HG02759 (cell line): ENCODE measurements around the gene OR4S1.
"Not testable (repeated sequence)": the region's sequence is repeated elsewhere in the genome, so short reads cannot be mapped to it uniquely, and the experiment has no call there.

ENCODE experiments used
- ATAC-seq: cut with Tn5 transposase; IDR thresholded peaks from one replicate; pipeline ENCODE4 v1.9.1; 2021; ENCODE audit warnings: mild to moderate bottlenecking, moderate library complexity; ENCODE audit not compliant: unreplicated experiment

Gene OR4S1

GRCh38 chr11:48305923-48306322, at the start of gene OR4S1:
Gene OR4S1, plus strand, starts transcription at chr11:48306223. Its CDS starts 0 bp downstream, at chr11:48306223.
- ATAC-seq: no peak

GRCh38 chr11:48261600-48261999, 44.4 kb upstream of the OR4S1 start:
- no peak for ATAC-seq

GRCh38 chr11:48263423-48263911, 42.6 kb upstream of the OR4S1 start, which contains the start of gene OR4X1:
Gene OR4X1, plus strand, starts transcription at chr11:48263861. Its CDS starts 0 bp downstream, at chr11:48263861.
- ATAC-seq: no peak

- no peak for ATAC-seq
Measured at GRCh38 chr11:48270621-48271020, 35.4 kb upstream of the OR4S1 start.

GRCh38 chr11:48272606-48273005, 33.4 kb upstream of the OR4S1 start:
- no peak for ATAC-seq

- ATAC-seq: peak; percentile 93
Measured at GRCh38 chr11:48307760-48308386, 1.9 kb downstream of the OR4S1 start.

GRCh38 chr11:48313590-48313989, 7.6 kb downstream of the OR4S1 start:
- not testable (repeated sequence) for ATAC-seq

- ATAC-seq: not testable (repeated sequence)
Measured at GRCh38 chr11:48319813-48320212, 13.8 kb downstream of the OR4S1 start.

GRCh38 chr11:48324620-48325019, 18.6 kb downstream of the OR4S1 start, which contains the start of gene OR4C3:
Gene OR4C3, plus strand, starts transcription at chr11:48324920. Its CDS starts 102 bp downstream, at chr11:48325022.
- not testable (repeated sequence) for ATAC-seq

- no peak for ATAC-seq
Measured at GRCh38 chr11:48341466-48341865, 35.4 kb downstream of the OR4S1 start.

GRCh38 chr11:48342505-48342904, 36.5 kb downstream of the OR4S1 start:
- not testable (repeated sequence) for ATAC-seq

GRCh38 chr11:48346286-48346685, 40.3 kb downstream of the OR4S1 start:
- not testable (repeated sequence) for ATAC-seq

- ATAC-seq: no peak
Measured at GRCh38 chr11:48354013-48354412, 48.0 kb downstream of the OR4S1 start.

GRCh38 chr11:48354677-48355076, 48.7 kb downstream of the OR4S1 start:
- no peak for ATAC-seq
